GM20431 (cell line): ENCODE measurements around the gene POLR3F.

Source experiments
- in situ Hi-C: fragments of 300-500 bp; cut with MseI, MboI; formaldehyde crosslinking; loops from one replicate; pipeline ENCODE4 v1.15.0; 2020; ENCODE audit warnings: low sequenced_read_pairs; ENCODE audit not compliant: unreplicated experiment

The POLR3F gene, protein sequence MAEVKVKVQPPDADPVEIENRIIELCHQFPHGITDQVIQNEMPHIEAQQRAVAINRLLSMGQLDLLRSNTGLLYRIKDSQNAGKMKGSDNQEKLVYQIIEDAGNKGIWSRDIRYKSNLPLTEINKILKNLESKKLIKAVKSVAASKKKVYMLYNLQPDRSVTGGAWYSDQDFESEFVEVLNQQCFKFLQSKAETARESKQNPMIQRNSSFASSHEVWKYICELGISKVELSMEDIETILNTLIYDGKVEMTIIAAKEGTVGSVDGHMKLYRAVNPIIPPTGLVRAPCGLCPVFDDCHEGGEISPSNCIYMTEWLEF

DNA sequence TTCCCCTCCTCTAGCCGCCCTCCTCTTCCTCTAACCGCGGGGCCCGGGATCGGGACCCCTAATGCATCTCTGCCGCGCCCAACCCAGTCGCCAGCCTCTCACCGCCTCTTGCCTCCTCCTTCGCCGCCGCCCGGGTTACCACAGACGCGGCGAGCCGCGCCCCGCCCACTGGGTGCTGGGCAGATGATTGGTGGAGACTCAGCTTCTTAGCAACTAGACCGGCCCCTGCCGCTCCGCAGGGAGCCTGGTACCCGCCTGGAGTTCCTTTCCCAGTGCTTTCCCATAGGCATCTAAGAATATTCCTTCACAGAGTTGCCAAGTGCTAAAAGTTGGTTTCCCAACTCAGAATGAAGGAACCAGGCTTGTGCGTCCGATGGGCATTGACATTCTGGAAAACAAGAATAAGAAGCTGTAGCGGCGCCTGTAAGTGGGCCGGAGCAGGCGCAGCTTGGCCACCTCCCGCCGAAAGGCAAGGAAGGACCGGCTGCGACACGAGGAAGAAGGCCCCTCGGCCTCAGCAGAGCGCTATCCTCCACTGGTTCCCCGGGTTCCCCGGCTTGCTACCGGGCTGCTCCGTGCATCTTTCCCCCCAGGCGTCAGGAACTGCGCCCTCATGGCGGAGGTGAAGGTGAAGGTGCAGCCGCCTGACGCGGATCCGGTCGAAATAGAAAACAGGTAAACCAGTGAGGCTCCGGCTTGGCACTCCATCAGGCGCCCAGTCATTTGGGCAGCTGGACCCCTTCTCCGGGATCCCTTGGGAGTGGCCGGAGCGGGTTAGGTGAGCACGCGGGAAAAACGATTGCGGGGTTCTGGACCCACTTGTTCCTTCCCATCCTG, at the start of gene POLR3F, which contains the start of gene DZANK1:
POLR3F (plus strand) TSS at position 497 of the 837 bp plus-strand sequence; CDS start at position 614, 117 bp downstream.
DZANK1 (minus strand) TSS at position 137 of the 837 bp plus-strand sequence. CDS start 1,672 bp downstream, outside the sequence.
- in situ Hi-C loops = no loop called here

DNA sequence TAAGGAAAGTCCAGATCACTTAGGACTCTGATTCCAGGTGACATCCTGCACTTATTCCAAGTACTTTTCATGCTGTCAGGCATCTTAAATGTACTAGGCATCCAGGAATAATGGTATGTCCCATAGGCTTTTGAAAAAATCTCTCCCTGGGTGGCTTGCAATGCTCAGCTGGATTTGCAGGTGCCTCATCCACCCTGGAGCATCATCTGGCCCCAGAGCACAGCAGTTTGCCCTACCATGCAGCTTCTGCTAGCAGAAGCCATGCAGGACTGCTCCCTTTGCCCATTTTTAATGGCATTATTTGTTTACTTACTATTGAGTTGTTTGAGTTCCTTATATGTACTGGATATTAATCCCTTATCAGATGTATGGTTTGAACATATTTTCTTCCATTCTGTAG, 45.6 kb upstream of the POLR3F start:
- in situ Hi-C loops = no loop called here

DNA sequence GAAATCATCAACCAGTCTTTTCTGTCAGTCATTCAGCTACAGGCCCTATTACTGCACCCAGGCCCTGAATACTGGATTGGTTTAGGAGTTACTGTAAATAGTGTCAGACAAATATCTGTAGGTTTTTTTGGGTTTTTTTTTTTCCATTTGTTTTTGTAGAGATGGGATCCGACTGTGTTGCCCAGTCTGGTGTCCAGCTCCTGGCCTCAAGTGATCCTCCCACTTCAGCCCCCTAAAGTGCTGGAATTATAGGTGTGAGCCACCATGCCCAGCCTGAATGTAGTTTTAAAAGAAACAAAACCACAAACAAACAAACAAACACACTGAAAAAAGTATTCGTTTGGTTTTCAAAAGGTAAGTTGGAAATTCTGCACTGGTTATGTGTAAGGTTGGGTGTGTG, 40.0 kb upstream of the POLR3F start:
- in situ Hi-C loops = no loop called here

DNA sequence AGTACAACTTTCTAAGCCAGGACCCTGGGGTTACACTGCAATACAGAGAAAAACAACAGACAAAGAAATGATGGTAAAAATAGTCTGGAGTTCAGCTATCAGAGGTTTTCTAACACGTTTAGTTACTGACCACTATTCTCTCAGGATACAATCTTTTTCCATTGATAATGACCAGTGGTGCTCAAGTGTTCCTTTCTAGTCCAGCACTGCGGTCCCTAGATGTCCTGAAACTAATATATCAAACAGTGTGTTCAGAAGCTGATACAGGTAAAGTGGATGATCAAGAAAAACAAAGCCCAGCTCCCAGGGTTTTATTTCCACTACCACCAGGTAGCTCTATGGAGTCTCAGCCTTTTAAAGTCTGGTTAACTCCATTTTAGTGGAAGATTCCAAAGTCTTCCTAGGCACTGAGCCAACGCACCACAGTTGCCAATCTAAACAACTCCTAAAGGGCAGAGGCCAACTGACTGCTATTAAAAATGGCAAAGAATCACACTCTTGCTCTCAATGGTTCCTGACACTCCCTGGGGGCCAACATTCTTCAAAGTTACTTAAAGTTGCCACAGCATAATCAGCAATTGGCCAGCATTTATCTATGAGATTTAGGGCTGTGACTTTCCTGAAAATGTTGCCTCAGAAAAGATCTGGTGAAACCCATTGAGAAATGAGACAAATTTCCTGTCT, 38.6 kb upstream of the POLR3F start:
- in situ Hi-C loops = no loop called here

DNA sequence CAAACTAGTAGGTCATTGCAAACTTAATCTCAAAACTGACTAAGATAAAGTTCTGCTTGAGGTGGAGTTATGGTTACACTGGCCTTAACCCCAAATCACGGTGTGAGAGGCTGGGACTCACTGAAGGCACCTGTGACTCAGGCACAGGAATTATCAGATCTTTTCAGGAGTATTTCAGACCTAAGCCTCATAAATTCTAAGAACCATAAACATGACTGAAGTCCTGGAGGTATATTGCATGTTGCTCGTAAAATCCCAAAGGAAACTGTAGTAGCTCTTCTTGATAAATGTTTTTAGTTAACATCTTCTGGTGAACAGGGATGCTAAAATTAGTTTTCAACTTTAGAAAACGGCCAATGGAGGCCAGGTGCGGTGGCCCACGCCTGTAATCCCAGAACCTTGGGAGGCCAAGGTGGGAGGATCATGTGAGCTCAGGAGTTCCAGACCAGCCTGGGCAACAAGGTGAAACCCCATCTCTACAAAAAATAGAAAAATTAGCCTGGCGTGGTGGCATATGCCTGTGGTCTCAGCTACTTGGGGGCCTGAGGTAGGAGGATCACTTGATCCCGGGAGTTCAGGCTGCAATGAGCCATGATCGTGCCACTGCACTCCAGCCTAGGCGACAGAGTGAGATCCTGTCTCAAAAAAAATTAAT, 36.9 kb upstream of the POLR3F start:
- in situ Hi-C loops = no loop called here

DNA sequence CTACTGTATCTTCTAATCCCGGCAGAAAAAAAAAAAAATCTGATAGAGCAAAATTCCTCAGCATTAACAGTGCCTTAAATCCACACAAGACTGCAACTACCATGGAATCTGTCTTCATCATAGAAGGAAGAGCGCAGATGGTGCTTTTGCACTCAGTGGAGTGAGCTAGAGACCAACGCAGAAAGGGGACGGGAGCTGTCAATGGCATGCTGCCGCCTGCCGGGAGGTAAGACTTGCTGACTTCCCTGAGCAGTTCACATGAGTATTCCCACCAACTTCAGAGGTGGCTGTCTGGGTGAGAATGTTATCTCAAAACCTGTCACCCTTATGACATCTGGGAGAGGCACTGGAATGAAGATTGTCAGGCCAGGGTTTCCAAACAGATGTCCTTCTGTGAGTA, 36.0 kb upstream of the POLR3F start:
- in situ Hi-C loops = no loop called here

DNA sequence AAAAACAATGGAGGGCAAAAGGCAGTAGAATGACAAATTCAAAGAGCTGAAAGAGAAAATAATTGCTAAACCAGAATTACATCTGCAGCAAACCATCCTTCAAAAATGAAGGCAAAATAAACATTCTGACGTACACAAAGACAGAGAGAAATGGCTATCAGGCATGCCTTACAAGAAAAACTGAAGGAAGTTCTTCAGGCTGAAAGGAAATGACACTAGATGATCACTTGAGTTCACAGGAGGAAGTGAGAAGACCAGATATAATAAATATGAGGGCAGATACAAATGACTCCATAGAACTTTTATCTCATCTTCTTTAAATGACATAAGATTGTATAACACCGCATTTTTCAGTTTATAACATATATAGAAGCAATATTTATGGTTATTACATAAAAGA, 30.3 kb upstream of the POLR3F start:
- in situ Hi-C loops = no loop called here

DNA sequence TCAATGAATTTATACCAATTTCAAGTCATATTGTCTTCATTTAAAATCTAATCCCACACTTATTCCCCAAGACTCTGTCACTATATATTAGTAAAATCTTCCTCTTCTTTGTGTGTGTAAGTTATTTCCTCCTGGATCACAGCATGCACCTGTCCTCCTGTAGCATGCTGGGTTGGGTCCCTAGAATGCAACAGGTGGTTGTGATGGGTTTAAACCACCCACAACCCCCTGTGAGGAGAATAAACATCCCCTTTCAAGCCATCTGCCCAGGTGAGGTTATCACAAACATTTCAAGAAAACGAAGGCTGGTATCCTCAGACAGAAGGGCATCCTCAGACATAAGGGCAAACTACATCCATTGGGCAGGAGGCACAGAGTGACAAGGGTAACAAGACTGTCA, 26.8 kb upstream of the POLR3F start:
- in situ Hi-C loops = no loop called here

DNA sequence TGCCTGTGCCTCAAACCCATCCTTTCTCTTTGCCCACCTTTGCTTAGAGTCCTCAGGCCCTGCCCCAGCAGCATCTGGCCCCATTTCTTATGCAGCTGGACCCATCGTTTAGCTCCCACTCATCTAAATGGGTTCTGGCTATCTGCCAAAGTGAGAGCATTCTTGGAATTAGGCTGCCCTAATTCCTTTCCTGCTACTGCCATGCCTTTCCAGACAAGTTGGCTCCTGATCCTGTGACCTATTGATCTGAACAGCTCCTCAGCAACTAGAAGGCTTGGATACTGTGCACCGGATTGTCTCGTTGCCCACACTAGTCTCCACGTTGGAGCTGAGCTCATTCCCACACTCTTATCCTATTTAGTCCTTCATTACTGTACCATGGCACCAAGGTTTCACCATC, 23.3 kb upstream of the POLR3F start:
- in situ Hi-C loops = no loop called here

DNA sequence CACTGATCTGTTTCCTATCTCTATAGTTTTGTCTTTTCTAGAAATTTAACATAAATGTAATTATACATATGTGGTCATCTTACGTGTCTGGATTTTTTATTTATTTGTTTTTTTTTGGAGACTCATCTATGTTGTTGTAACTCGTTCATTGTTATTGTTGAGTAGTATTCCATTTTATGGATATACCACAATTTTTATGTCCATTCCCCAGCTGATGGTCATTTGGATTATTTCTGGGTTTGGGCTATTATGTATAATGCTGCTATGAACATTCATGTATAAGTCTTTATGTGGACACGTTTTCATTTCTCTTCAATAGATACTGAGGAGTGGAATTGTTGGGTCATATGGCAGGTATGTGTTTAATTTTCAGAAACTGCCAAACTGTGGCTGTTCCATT, 10.6 kb upstream of the POLR3F start:
- in situ Hi-C loops = no loop called here

DNA sequence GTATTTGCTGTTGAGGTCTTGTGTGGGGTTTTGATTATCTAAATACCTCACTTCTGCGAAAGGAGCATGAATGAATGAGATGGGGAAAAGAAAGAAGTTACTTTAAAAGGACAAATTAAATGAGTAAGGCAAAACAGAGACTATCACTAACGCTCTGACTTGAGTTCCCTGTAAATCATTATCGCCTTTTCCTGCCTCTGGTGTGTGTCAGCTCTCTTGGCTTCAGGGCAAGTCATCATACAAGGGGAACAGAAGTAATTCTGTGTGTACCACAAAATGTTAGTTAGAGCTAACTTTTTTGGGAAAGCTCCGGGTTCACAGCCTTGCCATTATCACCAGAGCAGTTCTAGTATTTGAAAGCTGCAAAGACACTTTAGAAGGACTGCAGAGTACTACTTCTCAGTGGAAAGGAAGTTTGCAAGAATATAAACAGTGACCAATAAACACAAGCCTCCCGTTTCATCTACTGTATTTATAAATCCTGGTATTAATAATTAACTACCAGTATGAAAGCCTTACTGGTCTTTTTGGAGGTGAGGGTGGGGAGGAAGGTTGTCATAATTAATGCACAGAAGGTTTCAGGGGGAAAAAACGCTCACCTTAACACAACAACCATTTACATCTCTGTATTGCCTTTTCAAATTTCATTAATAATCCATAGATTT, 1.5 kb upstream of the POLR3F start:
- in situ Hi-C loops = no loop called here

DNA sequence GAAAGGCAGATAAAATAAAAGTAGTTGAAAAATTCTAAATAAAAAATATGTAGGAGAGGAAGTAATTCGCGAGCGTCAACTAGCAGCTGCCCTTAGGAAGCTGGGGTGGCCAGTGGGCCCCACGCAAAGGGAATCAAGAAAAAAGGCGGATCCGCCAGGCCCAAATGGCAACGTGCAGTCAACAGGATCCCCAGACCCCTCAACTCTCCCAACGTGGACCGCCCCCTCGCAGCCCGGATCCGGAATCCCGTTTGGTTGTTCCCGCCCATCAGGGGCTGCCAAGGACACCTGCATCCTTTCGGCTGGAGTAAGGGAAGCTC, 656 bp upstream of the POLR3F start:
- in situ Hi-C loops = no loop called here

DNA sequence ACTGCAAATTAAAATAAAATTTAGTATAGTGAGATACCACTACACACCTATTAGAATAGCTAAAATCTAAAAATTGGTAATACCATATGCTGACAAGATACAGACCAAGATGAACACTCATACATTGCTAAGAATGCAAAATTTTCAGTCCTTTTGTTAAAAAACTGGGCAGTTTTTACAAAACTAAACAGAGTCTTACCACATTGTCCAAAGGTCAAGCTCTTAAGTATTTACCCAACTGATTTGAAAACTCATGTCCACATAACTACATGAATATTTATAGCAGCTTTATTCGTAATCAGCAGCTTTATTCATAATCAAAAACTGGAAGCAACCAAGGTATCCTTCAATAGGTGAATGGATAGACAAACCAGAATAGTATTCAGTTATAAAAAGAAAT, 10.0 kb downstream of the POLR3F start:
- in situ Hi-C loops = no loop called here

DNA sequence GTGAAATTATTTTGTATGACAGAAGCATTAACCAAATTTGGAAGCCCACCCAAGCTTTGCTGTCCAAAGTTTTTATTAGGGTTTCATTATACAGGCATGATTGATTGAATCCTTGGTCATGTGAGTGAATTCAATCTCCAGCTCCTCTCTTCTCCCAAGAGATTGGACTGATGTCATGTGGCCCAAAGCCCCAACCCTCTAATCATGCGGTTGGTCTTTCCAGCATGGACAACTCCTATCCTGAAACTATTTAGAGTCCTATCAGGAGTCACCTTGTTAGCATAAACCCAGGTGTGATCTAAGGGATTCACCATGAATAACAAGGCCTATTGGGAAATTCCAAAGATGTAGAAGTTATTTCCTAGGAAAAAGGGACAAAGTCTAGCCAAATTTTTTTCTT, 10.6 kb downstream of the POLR3F start:
- in situ Hi-C loops = no loop called here

DNA sequence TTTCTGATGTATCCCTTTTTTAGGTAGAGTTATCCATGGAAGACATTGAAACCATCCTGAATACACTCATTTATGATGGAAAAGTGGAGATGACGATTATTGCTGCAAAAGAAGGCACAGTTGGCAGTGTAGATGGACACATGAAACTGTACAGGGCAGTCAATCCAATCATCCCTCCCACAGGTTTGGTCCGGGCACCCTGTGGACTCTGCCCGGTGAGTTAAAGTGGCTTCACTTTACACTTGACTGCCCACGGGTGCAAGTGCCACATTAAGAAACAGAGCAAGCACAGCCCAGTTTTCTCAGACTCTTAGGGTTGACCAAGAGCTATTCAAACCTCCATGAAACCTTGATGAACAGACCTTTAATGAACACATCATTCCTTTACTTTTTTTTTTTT, 14.4 kb downstream of the POLR3F start:
- in situ Hi-C loops = no loop called here

DNA sequence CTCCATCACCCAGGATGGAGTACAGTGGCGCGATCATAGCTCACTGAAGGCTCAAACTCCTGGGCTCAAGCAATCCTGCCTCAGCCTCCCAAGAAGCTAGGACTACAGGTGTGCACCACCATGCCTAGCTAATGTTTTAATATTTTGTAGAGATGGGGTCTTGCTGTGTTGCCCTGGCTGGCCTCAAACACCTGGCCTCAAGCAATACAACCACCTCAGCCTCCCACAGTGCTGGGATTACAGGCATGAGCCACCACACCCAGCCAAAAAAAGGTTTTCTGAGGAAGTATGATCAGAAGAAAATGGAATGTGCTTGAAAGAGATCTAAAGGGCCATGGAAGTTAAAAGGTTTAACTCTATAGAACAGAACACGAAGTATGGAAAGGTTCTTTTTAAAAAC, 21.1 kb downstream of the POLR3F start:
- in situ Hi-C loops = no loop called here

DNA sequence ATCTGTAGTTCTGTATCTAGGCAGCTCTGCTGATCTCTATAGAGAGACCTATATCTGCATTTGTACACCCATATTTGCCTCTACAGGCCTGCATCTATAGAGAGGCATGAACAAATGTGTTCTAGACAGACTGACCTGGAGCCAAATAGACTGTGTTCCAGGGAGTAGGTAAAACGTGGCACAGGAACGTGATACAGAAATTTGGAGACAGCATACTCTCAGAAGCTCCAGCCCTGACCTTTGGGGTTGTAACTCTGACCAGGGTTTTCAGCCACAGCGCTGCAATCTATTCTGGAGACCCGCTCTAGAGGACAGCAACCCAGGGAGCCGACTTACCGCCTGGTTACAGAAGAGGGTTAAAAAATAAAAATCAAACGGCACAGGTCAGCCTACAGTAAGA, 28.9 kb downstream of the POLR3F start:
- in situ Hi-C loops = no loop called here

DNA sequence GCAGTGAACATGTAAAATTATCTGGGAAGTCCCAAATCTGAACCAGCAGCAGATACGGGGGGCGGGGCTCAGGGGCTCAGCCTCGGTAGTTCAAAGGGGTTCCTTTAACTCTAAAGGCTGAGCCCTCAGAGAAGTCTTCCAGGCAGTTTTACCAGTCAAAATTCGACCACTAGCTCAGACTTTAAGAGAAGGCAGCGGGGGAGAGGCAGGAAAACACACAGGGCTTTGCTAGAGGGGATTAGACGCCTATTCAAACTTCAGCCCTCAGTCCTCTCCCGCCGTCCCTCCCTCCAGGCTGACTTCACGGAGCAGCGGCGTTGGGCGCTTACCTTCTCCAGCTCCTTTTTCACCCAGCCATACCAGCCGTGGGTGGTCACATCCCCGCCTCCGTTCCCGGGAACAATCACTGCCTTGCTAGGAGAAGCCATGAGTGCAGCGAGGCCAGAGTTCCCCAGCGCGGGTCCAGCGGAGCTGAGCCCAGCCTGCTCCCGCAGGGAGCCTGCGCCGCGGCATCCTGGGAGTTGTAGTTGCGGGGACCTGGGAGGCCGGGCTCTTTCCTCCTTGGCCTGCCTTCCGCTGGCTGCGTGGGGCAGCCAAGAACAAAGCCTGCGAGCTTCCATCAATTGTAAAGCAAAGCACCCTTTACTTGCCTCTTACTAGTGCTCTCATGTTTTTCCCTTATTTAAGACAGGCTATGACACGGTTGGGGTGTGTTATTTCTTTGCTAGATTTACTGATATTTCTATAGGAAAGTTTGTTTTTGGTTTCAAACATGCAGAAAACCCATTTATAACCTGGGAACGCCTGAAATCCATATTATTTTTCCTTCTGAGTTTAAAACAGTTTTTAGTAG, 29.8 kb downstream of the POLR3F start, which contains the start of gene RBBP9:
RBBP9 (minus strand) TSS at position 486 of the 853 bp plus-strand sequence; CDS start at position 428, 58 bp downstream.
- in situ Hi-C loops = no loop called here

DNA sequence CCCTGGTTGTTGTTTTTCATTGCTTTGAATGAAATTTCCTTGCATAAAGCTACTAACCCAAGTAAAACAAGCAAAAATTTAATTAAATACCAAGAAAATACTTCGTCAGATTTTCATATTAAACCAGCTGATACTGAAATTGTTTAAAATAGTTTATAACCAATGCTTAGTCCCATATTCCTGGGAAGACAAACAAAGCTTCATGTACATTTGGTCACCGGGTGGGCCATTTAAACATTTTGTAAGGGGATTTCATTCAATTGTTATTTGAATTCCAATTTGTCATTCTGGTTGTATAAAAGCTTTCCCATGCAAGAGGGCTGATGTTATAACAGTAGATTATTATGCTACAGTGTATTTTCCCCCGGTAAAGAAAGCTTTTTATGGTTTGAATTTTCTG, 30.4 kb downstream of the POLR3F start:
- in situ Hi-C loops = no loop called here
